GM23338 (cell line): ENCODE results near the gene CES1. TPM values are rescaled to one million over a fixed set of nuclear protein-coding genes. Genes with fewer than 3 reads are reported as not detected.

Experiments used
- ATAC-seq: fragments of 200-7000 bp; cut with Tn5 transposase; 3 replicates; pipeline ENCODE4 v1.9.1; 2020
- DNase-seq: peaks from one replicate; pipeline ENCODE4 v3.0.0-alpha.2; 2015; ENCODE audit warnings: low spot score
- H2AFZ ChIP-seq: fragments of 200-600 bp; sonication (generic); 2 replicates; pipeline ENCODE4 v1.8.0; 2016; ENCODE audit warnings: antibody characterized with exemption, mild to moderate bottlenecking, moderate library complexity
- H3F3A ChIP-seq: fragments of 200-600 bp; sonication (generic); replicated peaks from 2 replicates; pipeline ENCODE4 v1.8.0; 2017; ENCODE audit warnings: antibody characterized with exemption, mixed run types, low read depth
- H3K27ac ChIP-seq: fragments of 200-600 bp; sonication (generic); 2 replicates; pipeline ENCODE4 v1.6.1; 2016; ENCODE audit warnings: low read depth
- H3K27me3 ChIP-seq: fragments of 200-600 bp; sonication (generic); 2 replicates; pipeline ENCODE4 v1.8.0; 2016; ENCODE audit warnings: mild to moderate bottlenecking, mixed run types, moderate library complexity; ENCODE audit not compliant: insufficient read depth
- H3K36me3 ChIP-seq: fragments of 200-600 bp; sonication (generic); 2 replicates; pipeline ENCODE4 v1.8.0; 2016; ENCODE audit warnings: mild to moderate bottlenecking; ENCODE audit not compliant: insufficient read depth
- H3K4me1 ChIP-seq: fragments of 200-600 bp; sonication (generic); 2 replicates; pipeline ENCODE4 v1.8.0; 2016; ENCODE audit warnings: mild to moderate bottlenecking, moderate library complexity; ENCODE audit not compliant: insufficient read depth
- H3K4me2 ChIP-seq: fragments of 200-600 bp; sonication (generic); 2 replicates; pipeline ENCODE4 v1.7.1; 2017; ENCODE audit warnings: mixed run types
- H3K4me3 ChIP-seq: fragments of 200-600 bp; sonication (generic); 2 replicates; pipeline ENCODE4 v1.6.1; 2016; ENCODE audit warnings: mixed run types
- H3K79me2 ChIP-seq: fragments of 200-600 bp; sonication (generic); replicated peaks from 2 replicates; pipeline ENCODE4 v1.8.0; 2017; ENCODE audit warnings: mild to moderate bottlenecking; ENCODE audit not compliant: insufficient read depth
- H3K9me2 ChIP-seq: fragments of 200-600 bp; sonication (generic); 2 replicates; pipeline ENCODE4 v1.8.0; 2017; ENCODE audit not compliant: insufficient read depth
- H4K20me1 ChIP-seq: fragments of 200-600 bp; sonication (generic); replicated peaks from 2 replicates; pipeline ENCODE4 v1.8.0; 2017; ENCODE audit warnings: mild to moderate bottlenecking; ENCODE audit not compliant: insufficient read depth
- H3K27ac Mint-ChIP-seq: 2 replicates; pipeline ENCODE4 v1.8.0; 2020; ENCODE audit warnings: inconsistent platforms, mild to moderate bottlenecking, moderate library complexity, mixed read lengths
- H3K27me3 Mint-ChIP-seq: 3 replicates; pipeline ENCODE4 v1.8.0; 2022; ENCODE audit warnings: low read depth, mild to moderate bottlenecking, moderate library complexity, mixed read lengths, inconsistent platforms; ENCODE audit not compliant: insufficient read depth, poor library complexity
- H3K36me3 Mint-ChIP-seq: 3 replicates; pipeline ENCODE4 v1.8.0; 2021; ENCODE audit warnings: low read depth, mild to moderate bottlenecking, inconsistent platforms, moderate library complexity, mixed read lengths
- H3K4me1 Mint-ChIP-seq: 3 replicates; pipeline ENCODE4 v1.8.0; 2020; ENCODE audit warnings: mild to moderate bottlenecking, inconsistent platforms, mixed read lengths
- H3K4me3 Mint-ChIP-seq: 3 replicates; pipeline ENCODE4 v1.8.0; 2021; ENCODE audit warnings: moderate library complexity, mild to moderate bottlenecking, inconsistent platforms, mixed read lengths
- H3K9me3 Mint-ChIP-seq: 3 replicates; pipeline ENCODE4 v1.8.0; 2020; ENCODE audit warnings: moderate library complexity, mild to moderate bottlenecking, inconsistent platforms, mixed read lengths
- CREB1 ChIP-seq: fragments of 250-450 bp; sonication (Bioruptor Pico); IDR thresholded peaks from 2 replicates; pipeline ENCODE4 v1.5.0; 2020; ENCODE audit warnings: low read depth, mild to moderate bottlenecking, moderate library complexity
- CTCF ChIP-seq, 2 experiments: fragments of 200-600 bp in 1 of 2; sonication (generic) in 1 of 2; conservative IDR thresholded peaks; 2 replicates each; pipeline versions ENCODE4 v1.5.1 to v1.6.1; 2016 to 2017; ENCODE audit warnings: antibody characterized with exemption in 2 of 2, low read depth in 2 of 2, mild to moderate bottlenecking in 2 of 2, moderate library complexity in 1 of 2
- ETS1 ChIP-seq: IDR thresholded peaks from 2 replicates; pipeline ENCODE4 v1.6.1; 2016; ENCODE audit warnings: antibody characterized with exemption
- EZH2 ChIP-seq: fragments of 200-600 bp; sonication (generic); IDR thresholded peaks from one replicate; pipeline ENCODE4 v1.8.0; 2017; ENCODE audit warnings: antibody characterized with exemption, mild to moderate bottlenecking, low read depth; ENCODE audit not compliant: unreplicated experiment
- EZH2phosphoT487 ChIP-seq: fragments of 200-600 bp; sonication (generic); IDR thresholded peaks from one replicate; pipeline ENCODE4 v1.8.1; 2018; ENCODE audit warnings: antibody characterized with exemption; ENCODE audit not compliant: unreplicated experiment
- JUNB ChIP-seq: IDR thresholded peaks from one replicate; pipeline ENCODE4 v1.6.1; 2016; ENCODE audit warnings: antibody characterized with exemption; ENCODE audit not compliant: unreplicated experiment
- NANOG ChIP-seq: IDR thresholded peaks from 2 replicates; pipeline ENCODE4 v1.6.1; 2016; ENCODE audit warnings: antibody characterized with exemption, borderline replicate concordance
- POLR2AphosphoS5 ChIP-seq: IDR thresholded peaks from 2 replicates; pipeline ENCODE4 v1.6.1; 2016; ENCODE audit warnings: antibody characterized with exemption, low read depth
- REST ChIP-seq: IDR thresholded peaks from one replicate; pipeline ENCODE4 v1.6.1; 2018; ENCODE audit warnings: antibody characterized with exemption; ENCODE audit not compliant: unreplicated experiment
- STAT1 ChIP-seq: IDR thresholded peaks from one replicate; pipeline ENCODE4 v1.6.1; 2016; ENCODE audit warnings: antibody characterized with exemption; ENCODE audit not compliant: unreplicated experiment
- ZNF114 ChIP-seq: fragments of 250-450 bp; sonication (Bioruptor Pico); IDR thresholded peaks from 2 replicates; pipeline ENCODE4 v1.5.0; 2020; ENCODE audit warnings: mild to moderate bottlenecking, moderate library complexity
- ZNF331 ChIP-seq: fragments of 250-450 bp; sonication (Bioruptor Pico); IDR thresholded peaks from 2 replicates; pipeline ENCODE4 v1.5.0; 2020; ENCODE audit warnings: low read depth, mild to moderate bottlenecking, moderate library complexity
- ZNF462 ChIP-seq: fragments of 250-450 bp; sonication (Bioruptor Pico); IDR thresholded peaks from 2 replicates; pipeline ENCODE4 v1.5.0; 2020; ENCODE audit warnings: mild to moderate bottlenecking, moderate library complexity
- polyA plus RNA-seq: library from polyadenylated mRNA; unstranded; fragments of >200 nt; fragmentation: Nextera tagmentation; extraction: Ambion mirVana; gene quantifications from 2 replicates; pipeline ENCODE4 v1.2.1, GENCODE V29; 2016
- total RNA-seq: library from RNA; depleted of rRNA; stranded (reverse); fragments of >200 nt; shearing (Covaris generic); gene quantifications from 2 replicates; pipeline ENCODE4 v1.2.3, GENCODE V29; 2014

CES1 gene
- total and polyA plus RNA-seq, 2 experiments from 2014 or later = 1.5 TPM; not detected in 1

GRCh38 chr16:55824473-55825000 lies 8.4 kb downstream of the CES1 start:
- no peaks in the 10 kb centered on the region for H3K36me3 Mint-ChIP-seq
- Histone ChIP-seq H2AFZ (no peak overlapping the region), H3K36me3 (no peaks in the 10 kb centered on the region), H3F3A (no peaks in the 10 kb centered on the region), H3K79me2 (no peaks in the 10 kb centered on the region), H4K20me1 (no peaks in the 10 kb centered on the region), H3K27ac (no peak overlapping the region), H3K4me1 (no peaks in the 10 kb centered on the region), H3K4me3 (no peak overlapping the region), H3K27me3 (no peaks in the 10 kb centered on the region), H3K9me2 (peaks cover 4% of the 10 kb centered on the region; the same call in 1 of the 2 replicates), H3K4me2 (no peak overlapping the region)
- no peak overlapping the region for H3K27ac Mint-ChIP-seq
- no peaks in the 10 kb centered on the region for H3K9me3 Mint-ChIP-seq
- ATAC-seq = no peak
- no peak overlapping the region for H3K4me3 Mint-ChIP-seq
- no peak for DNase-seq
- no peaks in the 10 kb centered on the region; the same call in 2 of the 3 replicates for H3K4me1 Mint-ChIP-seq
- TF ChIP-seq JUNB (no peak), ETS1 (no peak), REST (no peak), EZH2phosphoT487 (no peak), EZH2 (no peak), NANOG (no peak), ZNF462 (CRISPR knock-in tag) (no peak), ZNF114 (CRISPR knock-in tag) (no peak), ZNF331 (CRISPR knock-in tag) (no peak), CREB1 (CRISPR knock-in tag) (no peak), CTCF (conservative IDR thresholded peaks at IDR 0.05; ENCODE audit: low read depth in 2 of 2) (no peak), POLR2AphosphoS5 (no peak), STAT1 (no peak)
- no peaks in the 10 kb centered on the region for H3K27me3 Mint-ChIP-seq
